ENCODE data around the gene IGFN1.

IGFN1 gene

DNA sequence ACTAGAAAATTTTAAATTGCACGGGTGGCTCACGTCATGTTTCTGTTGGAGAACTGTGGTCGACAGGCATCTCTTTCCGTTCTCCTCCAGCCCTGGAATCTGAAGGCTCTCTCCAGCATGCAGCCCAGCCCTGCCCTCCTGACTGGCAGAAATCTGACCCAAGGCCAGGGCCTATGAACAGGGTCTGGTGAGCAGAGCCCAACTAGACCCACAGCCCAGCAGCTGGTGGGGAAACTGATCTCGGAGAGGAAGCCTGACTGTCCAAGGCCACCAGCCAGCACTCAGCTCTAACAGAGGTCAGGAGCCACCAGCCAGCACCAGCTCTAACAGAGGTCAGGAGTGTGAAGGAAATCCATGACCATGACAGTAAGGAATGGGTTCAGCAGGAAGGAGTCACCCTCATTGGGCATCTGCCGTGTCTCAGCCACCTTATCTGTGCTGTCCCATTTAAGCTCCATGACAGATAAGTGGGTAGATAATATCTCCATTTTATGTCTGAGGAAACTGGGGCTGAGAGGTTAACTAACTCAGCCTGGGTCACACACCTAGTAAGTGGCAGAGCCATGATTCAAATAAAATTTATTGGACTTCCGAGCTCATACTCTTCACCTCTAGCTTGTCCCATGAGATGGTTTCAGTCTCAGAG lies 72.5 kb downstream of the IGFN1 start:
- DNase-seq (ENCODE audit: low read depth in 2 of 3, low spot score in 1 of 3), result no peak

DNA sequence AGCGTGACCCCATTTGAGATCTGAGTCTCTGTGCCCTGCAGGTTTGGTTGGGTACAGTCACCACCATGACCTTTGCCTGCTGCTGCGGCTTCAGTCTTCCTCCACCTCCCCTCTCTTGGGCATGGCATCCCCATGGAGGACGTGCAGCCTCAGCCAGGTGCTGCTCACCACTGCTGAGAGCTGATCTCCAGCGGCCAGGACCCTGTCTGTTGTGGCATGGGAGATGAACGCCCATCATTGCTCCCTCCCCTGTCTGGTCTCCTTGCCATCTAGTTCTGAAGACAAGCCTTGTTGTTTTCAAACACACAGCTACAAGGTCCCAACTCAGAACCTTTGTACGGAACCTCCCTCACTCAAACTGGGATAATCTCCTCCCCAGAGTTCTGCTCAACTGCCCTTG lies 73.4 kb downstream of the IGFN1 start:
- DNase-seq (ENCODE audit: low read depth in 2 of 3, low spot score in 1 of 3), result no peak

DNA sequence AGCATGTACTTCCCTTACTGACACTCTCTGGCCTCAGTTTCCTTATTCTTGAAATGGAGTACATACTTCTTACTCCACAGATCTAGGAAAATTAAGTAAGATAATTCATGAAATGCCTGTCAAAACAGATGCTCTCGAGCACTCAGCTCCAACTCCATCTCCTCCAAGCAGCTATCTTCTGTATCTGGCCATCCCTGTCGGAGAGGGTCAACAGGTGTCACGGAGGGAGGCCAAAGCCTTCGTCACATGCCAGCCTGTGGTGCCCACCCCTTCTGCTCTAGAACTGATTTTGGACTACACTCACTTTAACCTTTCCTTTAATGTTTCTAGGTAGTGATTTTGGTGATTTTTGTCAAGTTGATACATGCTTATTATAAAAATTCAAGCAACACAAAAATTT lies 73.9 kb downstream of the IGFN1 start:
- DNase-seq (ENCODE audit: low read depth in 2 of 3, low spot score in 1 of 3), result no peak

DNA sequence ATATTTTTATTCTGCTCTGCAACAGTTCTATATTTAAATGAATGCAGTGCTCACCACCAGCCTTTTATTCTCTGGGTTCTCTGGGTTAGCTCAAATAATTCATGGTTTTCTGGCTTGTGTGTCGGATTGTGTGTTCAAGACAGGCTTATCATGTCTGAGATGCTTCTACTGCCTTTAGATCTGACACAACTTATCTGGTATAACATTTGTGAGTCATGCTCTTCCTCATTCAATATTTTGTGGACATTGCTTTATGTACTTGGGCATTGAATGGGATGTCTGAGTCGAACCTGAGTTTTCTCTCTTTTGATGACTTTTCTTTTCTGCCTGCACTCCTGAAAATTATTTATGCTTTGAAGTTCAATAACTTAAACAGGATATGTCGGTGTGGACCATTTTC lies 75.1 kb downstream of the IGFN1 start:
- no peak for DNase-seq (ENCODE audit: low read depth in 2 of 3, low spot score in 1 of 3)

DNA sequence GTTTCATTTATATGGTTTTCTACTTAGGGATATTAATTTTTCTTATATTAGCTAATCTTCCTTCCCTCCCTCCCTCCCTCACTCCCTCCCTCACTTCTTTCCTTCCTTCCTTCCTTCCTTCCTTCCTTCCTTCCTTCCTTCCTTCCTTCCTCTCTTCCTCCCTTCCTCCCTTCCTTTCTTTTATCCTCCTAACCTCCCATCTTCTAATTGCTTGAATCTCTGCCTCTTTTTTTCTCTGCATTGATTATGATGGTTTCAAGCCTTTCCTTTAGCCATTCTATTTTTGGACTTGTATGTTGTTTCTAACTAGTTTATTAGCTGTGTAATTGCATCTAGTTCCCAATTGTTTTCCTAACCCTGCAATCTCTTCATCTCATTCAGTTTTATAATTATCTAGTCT lies 75.7 kb downstream of the IGFN1 start:
- no peak for DNase-seq (ENCODE audit: low read depth in 2 of 3, low spot score in 1 of 3)

DNA sequence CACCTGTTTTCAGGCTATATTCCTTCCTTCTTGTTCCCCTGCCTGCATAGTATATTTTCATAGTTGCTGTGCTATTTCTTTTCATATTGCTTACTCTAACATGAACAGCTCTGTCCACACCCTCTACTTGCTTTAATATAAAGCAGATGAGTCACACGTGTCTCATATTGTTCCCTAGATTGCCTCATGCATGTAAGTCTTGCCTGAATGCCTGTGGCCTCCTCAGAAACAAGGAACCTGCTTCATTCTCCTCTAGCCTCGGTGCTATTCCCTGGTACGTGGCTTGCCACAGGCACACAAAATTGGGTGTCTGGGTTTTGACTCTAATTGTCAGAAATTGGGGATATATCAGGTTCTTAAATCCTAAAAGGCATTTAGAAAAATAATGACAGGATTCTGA lies 76.2 kb downstream of the IGFN1 start:
- DNase-seq (ENCODE audit: low read depth in 2 of 3, low spot score in 1 of 3), result no peak

DNA sequence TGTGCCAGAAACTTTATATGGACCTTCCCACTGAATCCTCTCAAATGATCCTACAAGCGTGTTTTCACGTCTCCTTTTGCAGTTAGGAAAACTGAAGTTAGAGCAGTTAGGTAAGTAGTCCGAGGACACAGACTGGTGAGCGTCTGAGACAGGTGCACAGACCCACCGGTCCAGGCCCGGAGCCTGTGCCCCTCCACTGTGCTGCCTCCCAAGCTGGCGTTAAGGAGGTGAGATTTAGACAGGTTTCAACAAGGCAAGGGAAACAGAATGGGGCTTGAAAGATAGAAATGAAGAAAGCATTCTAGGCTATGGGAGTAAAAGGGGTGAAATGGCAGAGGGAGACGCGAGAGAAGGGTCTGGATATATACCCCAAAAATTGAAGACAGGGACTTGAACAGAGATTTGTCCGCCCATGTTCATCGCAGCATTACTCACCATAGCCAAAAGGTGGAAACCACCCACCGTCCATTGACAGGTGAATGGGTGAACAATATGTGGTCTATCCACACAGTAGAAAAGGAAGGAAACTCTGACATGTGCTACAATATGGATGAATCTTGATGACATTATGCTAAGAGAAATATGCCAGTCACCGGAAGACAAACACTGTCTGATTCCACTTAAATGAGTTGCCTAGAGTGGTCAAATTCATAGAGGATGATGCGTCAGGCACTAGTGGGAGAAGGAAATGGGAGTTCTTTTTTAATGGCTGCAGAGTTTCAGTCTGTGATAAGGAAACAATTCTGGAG lies 77.0 kb downstream of the IGFN1 start:
- DNase-seq (ENCODE audit: low read depth in 2 of 3, low spot score in 1 of 3), result no peak

DNA sequence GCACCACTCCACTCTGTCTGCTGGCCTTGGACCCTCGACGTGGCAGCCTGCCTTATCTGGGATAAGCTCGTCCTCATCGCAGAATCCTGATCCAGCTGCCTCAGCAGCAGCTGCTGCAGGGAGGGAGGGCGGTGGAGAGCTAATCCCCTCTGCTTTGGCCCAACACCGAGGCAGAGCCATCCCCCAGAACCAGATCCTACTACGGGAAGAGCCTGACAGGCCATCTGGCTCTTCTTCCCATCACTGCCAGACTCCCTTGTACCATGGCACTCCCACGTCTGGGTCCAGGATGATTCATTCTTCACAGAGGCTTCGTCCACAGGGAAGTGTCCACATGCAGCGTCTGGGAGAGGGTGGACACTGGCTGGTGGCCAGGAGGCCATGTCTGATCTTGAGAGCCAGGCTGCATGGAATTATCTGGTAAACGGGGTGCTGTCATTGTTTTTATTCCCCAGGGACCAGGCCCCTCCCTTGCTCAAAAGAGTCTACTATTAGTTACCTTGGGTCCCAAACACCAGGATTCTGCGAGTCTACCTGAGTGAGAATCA lies 78.1 kb downstream of the IGFN1 start:
- no peak for DNase-seq (ENCODE audit: low read depth in 2 of 3, low spot score in 1 of 3)

DNA sequence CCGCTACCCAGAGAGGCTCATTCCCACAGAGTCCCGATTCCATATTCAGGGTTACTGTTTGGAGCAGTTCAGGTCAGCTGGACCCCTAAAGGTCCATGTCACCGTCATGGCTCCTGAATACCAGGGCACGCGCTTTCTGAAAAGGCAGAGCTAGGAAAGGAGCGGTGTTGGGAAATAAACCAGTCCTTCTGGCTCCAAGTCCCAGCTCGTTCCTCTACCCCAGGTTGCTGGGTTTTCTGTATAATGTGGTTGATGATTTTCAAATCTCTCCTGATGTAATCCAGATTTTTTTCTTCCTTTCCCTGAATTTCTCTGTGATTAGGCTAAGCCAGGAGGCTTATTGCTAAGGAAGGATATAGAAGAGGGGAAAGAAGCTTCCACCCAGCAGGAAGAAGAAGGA lies 78.7 kb downstream of the IGFN1 start:
- no peak for DNase-seq (ENCODE audit: low read depth in 2 of 3, low spot score in 1 of 3)

DNA sequence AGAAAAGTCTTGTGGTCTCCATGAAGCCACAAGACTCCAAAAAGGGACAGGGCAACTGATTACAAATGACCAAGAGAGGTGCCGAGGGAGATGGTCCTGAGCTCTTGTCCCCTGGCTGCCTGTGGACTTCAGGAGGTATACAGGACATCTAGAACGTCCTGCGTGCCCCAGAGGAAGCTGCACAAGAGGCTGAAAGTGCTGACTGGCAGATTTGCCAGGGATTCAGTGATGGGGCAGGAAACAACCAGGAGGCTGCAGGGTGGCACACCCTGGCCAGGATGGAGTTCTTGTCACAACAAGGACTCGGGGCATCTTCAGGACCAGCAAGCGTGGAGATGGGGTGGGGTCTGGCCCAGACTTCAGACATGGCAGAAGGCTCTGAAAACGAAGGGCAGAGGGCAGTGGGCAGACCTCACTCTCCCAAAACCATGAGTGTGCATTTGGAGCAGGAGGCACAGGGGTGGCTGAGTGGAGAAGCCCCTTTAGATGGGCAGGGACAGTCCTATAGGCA lies 79.3 kb downstream of the IGFN1 start:
- DNase-seq (ENCODE audit: low read depth in 2 of 3, low spot score in 1 of 3), result no peak

DNA sequence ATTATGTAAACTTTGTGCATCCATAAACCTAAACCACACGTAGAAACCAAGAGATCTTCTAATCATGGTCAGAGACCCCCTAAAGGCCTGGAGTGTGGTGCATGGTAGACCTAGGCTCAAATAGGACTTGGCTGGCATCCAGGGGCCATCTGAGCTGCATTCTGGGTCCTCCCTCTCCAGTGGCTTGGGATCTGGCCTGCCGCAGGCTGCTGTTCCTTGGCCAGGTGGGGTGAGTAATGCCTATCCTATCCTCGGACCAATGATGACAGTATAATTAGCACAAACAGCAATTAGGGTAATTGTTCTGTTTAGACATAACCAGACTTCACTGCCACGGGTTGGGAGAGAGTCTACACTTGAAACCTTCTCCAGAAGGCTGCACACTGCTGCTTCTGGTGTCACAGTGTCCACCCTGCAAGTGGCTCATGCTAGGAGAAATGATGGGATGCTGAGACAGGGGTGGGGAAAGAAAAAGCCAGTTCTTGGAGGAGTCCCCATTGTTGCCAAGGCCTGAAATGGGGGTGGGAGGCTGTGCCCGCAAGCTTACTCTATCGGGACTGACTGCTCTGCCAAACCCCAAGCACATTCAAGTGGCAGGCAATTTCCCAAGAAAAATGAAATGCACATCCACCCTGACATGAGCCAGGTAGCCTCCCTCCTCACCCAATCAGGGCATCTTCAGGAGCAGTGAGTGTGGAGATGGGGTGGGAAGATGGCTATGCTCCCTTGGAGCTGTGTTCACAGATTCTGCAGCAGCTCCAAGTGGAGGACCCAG lies 80.2 kb downstream of the IGFN1 start:
- no peak for DNase-seq (ENCODE audit: low read depth in 2 of 3, low spot score in 1 of 3)

DNA sequence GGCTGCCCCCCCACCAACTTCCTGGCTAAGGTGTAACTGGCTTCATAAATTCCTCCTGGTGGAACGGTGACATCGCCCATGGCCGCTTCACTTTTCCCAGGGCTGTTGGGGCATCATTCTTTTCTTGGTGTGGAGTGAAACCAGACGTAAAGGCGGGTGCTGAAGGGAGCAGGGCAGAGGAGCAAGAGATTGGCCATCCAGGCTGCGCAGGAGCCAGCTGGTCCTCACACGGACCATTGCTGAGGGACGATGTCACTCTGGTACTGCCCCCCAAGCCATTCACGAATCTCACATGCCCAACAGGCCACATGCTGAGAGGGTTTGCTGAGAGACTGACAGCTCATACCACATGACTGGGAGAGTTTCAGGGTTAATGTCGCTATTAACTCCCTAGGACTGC lies 82.2 kb downstream of the IGFN1 start:
- DNase-seq (ENCODE audit: low read depth in 2 of 3, low spot score in 1 of 3), result no peak

DNA sequence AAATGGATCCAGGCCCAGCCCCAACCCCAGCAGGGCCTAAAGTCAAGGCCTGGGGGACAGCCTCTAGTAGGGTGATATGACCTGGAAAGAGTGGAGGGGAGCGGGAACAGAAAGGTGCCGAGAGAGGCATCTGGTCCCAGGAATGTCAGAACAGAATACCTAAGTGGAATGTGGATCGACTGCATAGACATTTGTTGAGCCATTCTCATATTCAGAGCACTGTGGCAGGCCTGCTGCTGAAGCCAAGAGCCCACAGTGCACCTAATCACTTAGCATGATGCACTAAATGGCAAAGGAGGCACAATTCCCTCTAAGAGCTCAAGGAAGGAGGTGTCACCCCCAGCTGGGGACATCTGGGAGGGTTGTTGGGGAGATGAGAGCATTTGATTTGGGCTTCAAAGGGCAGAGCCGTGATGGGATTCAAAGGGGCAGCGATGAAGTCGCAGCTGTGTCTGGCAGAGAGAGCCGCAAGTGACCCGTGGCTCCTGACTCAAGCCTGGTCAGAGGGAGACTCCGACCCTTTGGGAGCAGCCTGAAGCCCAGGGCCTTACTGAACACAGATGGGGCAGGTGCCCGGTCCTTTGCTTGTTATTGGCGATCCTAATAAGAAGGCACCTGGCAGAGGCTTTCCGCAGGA lies 84.1 kb downstream of the IGFN1 start:
- DNase-seq (ENCODE audit: low read depth in 2 of 3, low spot score in 1 of 3), result no peak

DNA sequence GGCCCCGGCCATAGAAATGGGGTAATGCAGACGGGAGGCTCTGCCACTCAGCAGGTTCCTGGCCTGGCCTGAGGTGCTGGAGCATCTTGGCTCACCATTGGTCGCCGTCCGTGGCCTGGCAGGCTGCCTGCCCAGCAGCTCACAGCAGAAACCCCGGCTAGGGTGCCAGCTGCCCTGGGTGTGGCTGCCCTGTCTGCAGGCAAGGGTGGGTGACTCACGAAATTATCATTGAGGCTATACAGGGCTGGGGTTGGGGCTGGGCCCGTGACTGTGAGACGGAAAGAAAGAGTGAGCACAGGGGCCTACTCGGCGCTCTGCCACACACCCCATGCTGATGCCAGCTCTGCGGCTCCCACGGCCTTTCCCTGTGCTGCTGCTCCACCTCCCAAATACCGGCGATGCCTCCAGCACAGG lies 84.6 kb downstream of the IGFN1 start:
- DNase-seq (ENCODE audit: low read depth in 2 of 3, low spot score in 1 of 3), result no peak

DNA sequence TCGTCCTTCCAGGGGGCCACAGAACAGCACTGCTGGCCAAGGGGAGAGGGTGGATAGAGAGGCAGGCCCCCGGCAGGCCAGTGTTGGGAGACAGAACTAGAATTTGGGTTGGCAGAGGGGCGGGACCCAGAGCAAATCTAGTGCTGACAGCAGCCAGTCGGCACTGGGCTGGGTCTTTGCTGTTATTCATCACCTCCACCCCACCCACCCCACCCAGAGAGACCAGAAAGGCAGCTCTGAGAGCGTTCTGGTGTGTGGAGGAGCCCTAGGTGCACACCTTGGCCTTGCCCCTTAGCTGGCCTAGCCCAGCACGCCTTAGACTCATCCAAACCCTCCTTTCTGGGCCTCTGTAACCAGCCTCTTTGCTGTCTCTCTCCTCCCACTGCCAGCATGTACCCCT lies 86.3 kb downstream of the IGFN1 start:
- no peak for DNase-seq (ENCODE audit: low read depth in 2 of 3, low spot score in 1 of 3)

DNA sequence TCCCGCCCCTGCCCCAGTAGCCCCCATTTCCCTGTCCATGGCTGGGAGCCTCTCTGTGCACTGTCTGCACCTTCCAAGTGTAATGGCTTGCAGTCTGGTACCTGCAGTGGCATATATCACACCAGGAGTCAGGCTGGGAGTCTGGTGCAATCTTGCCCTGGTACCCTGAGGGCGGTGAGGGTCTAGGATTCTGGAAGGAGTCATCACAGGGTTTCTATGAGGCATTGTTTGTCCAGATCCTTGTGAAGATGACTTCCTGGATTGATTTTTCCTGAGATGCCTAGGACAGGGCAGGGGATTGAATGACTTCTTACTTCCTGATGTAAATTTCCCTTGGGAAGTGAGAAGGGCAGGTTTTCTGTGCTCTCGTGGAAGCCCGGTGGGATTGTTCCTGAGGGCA lies 86.8 kb downstream of the IGFN1 start:
- DNase-seq (ENCODE audit: low read depth in 2 of 3, low spot score in 1 of 3), result no peak
